Prostate gland (tissue), 2 donors: ENCODE results near the gene APBB1IP. TPM values are rescaled to one million over a fixed set of nuclear protein-coding genes. Genes with fewer than 3 reads are reported as not detected.
"Not testable (repeated sequence)": the region's sequence is repeated elsewhere in the genome, so short reads cannot be mapped to it uniquely, and the experiment has no call there.

ENCODE experiments used
- DNase-seq: peaks from one replicate; pipeline ENCODE4 v3.0.0-alpha.2; 2019; ENCODE audit warnings: low spot score
- H3K27ac ChIP-seq, 2 donors: fragments of 200-600 bp; sonication (generic); 2 replicates each; pipeline ENCODE4 v1.5.1; 2017 to 2019
- H3K27me3 ChIP-seq: fragments of 200-600 bp; sonication (generic); replicated peaks from 2 replicates; pipeline ENCODE4 v1.5.1; 2019; ENCODE audit not compliant: insufficient read depth
- H3K36me3 ChIP-seq, 2 donors: fragments of 200-600 bp; sonication (generic); 1 replicate in 1 of 2; 2 replicates in 1 of 2; pipeline versions ENCODE4 v1.5.1 to v1.8.1; 2017 to 2019
- H3K4me1 ChIP-seq: fragments of 200-600 bp; sonication (generic); replicated peaks from 2 replicates; pipeline ENCODE4 v1.5.1; 2019
- H3K4me3 ChIP-seq, 2 donors: fragments of 200-600 bp; sonication (generic); 2 replicates each; pipeline ENCODE4 v1.5.1; 2017 to 2019
- H3K9me3 ChIP-seq: fragments of 200-600 bp; sonication (generic); 2 replicates; pipeline ENCODE4 v1.5.1; 2017
- POLR2A ChIP-seq: fragments of 450-650 bp; IDR thresholded peaks from one replicate; pipeline ENCODE4 v1.6.1; 2016; ENCODE audit warnings: antibody characterized with exemption, mild to moderate bottlenecking
- POLR2AphosphoS5 ChIP-seq: sonication (generic); formaldehyde crosslinking; IDR thresholded peaks from one replicate; pipeline ENCODE4 v1.6.1; 2017; ENCODE audit warnings: antibody characterized with exemption
- WGBS: methylation state at CpG from one replicate; pipeline ENCODE4 v1.1.5; 2018; 5-methylcytosine and 5-hydroxymethylcytosine counted together
- intact Hi-C: fragments of 100-400 bp; cut with DNase I; formaldehyde crosslinking; loops from one replicate; pipeline ENCODE4 v1.14.2; 2022
- total RNA-seq, 2 donors: library from RNA; depleted of rRNA; stranded (reverse); fragments of >200 nt; gene quantifications; one replicate each; pipeline ENCODE4 v1.1.0, GENCODE V29; 2016
- TF ChIP-seq, protein P1 (sequence below), 4 experiments: fragments of 200-600 bp in 2 of 4; fragments of 450-650 bp in 2 of 4; sonication (generic) in 2 of 4; IDR thresholded peaks; 1 replicate in 3 of 4; 2 replicates in 1 of 4; pipeline ENCODE4 v1.5.1; 2016 to 2019; ENCODE audit warnings: antibody characterized with exemption in 4 of 4, mild to moderate bottlenecking in 2 of 4, moderate library complexity in 2 of 4

The APBB1IP gene
- total RNA-seq, 2 donors from 2014 or later: 1.3 to 3.1 TPM

DNA sequence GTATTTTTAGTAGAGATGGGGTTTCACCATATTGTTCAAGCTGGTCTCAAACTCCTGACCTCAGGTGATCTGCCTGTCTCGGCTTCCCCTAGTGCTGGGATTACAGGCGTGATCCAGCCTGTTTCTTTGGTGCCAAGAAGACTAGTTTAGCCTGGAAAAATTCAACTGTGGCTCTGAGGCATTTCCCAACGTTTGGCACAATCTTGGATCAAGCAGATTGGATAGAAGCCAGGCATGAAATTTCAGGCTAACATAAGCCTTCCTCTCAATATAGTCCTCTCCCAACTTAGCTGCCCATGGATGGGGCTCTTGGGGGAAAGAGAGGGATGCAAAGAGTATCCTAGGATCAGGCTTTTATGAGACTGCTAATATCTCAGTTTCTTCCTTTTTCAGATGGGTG is 53.8 kb downstream of the APBB1IP start:
- Histone ChIP-seq H3K27me3 (no peaks in the 10 kb centered on the region), H3K9me3 (no peaks in the 10 kb centered on the region), H3K27ac (no peak overlapping the region), H3K4me3 (no peak overlapping the region), H3K4me1 (no peaks in the 10 kb centered on the region), H3K36me3 (no peaks in the 10 kb centered on the region)
- 45% methylated on average over 3 of the region's 3 CpGs for WGBS
- no peak for DNase-seq
- TF ChIP-seq POLR2A: no peak
- TF ChIP-seq, protein P1, sequence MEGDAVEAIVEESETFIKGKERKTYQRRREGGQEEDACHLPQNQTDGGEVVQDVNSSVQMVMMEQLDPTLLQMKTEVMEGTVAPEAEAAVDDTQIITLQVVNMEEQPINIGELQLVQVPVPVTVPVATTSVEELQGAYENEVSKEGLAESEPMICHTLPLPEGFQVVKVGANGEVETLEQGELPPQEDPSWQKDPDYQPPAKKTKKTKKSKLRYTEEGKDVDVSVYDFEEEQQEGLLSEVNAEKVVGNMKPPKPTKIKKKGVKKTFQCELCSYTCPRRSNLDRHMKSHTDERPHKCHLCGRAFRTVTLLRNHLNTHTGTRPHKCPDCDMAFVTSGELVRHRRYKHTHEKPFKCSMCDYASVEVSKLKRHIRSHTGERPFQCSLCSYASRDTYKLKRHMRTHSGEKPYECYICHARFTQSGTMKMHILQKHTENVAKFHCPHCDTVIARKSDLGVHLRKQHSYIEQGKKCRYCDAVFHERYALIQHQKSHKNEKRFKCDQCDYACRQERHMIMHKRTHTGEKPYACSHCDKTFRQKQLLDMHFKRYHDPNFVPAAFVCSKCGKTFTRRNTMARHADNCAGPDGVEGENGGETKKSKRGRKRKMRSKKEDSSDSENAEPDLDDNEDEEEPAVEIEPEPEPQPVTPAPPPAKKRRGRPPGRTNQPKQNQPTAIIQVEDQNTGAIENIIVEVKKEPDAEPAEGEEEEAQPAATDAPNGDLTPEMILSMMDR (IDR thresholded peaks at IDR 0.05): no peak
- TF ChIP-seq POLR2AphosphoS5: no peak
- intact Hi-C loops: no loop called here

DNA sequence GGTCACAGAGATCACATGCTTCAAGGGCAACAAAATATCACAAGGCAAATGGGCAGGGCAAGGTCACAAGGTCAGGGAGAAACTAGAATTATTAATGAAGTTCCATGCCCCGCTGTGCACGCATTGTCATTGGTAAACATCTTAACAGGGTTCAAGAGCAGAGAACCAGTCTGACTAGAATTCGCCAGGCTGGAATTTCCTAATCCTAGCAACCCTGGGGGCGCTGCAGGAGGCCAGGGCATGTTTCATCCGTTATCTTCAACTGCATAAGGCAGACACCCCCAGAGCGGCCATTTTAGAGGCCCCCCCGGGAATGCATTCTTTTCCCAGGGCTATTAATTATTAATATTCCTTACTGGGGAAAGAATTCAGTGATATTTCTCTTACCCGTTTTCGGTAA is 54.6 kb downstream of the APBB1IP start:
- H3K4me1 ChIP-seq, H3K4me3 ChIP-seq, DNase-seq, H3K9me3 ChIP-seq, H3K36me3 ChIP-seq, H3K27ac ChIP-seq, intact Hi-C loops, H3K27me3 ChIP-seq: not testable (repeated sequence)
- 62% methylated on average over 9 of the region's 9 CpGs for WGBS

DNA sequence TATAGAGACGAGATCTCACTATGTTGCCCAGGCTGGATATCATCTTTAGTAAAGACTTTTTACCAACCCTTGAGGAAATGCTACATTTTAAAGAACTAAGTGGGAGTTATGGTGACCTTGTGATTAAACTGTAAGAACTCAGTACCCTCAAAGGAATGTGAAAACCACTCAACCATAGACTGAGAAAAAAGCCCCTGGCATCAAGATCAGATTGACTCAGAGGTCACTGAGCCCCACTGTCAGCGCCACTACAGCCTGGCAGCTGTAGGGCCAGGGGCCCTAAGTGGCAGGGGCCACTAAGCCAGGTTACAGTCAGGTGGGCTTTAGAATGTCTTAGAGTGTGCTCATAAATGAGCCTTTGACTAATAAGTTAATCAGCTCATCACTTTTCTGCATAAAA is 55.9 kb downstream of the APBB1IP start:
- 86% methylated on average over 2 of the region's 2 CpGs for WGBS
- H3K4me3 ChIP-seq: no peak overlapping the region
- no peak overlapping the region for H3K27ac ChIP-seq
- intact Hi-C loops: no loop called here
- TF ChIP-seq POLR2A (no peak), POLR2AphosphoS5 (no peak)
- TF ChIP-seq, protein P1 (IDR thresholded peaks at IDR 0.05): no peak
- no peaks in the 10 kb centered on the region for H3K4me1 ChIP-seq
- H3K9me3 ChIP-seq: no peaks in the 10 kb centered on the region
- DNase-seq: no peak
- no peaks in the 10 kb centered on the region for H3K36me3 ChIP-seq
- H3K27me3 ChIP-seq: no peaks in the 10 kb centered on the region

DNA sequence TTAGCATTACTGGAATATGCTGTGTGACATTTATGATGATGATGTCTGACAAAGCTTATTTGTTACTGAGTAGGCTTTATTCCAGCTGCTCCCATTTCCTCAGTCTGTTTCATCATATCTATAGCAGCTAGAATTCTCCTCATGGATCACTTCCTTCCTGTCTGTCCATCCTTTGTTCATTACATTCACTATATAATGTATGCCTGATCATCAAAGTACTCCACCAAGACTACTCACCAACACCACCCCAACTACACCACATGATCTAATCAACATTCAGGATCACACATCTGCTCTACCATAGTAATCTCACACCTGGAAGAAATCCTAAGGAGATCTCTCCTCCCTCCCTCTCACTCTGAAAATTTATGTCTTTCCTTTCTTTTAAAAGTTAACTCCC is 61.3 kb downstream of the APBB1IP start:
- H3K27me3 ChIP-seq: no peaks in the 10 kb centered on the region
- no peak overlapping the region for H3K27ac ChIP-seq
- intact Hi-C loops: no loop called here
- H3K4me3 ChIP-seq: no peak overlapping the region
- TF ChIP-seq POLR2A: no peak
- TF ChIP-seq, protein P1 (IDR thresholded peaks at IDR 0.05): no peak
- TF ChIP-seq POLR2AphosphoS5: no peak
- H3K4me1 ChIP-seq: no peaks in the 10 kb centered on the region
- DNase-seq: no peak
- H3K9me3 ChIP-seq: no peaks in the 10 kb centered on the region
- H3K36me3 ChIP-seq: no peaks in the 10 kb centered on the region

DNA sequence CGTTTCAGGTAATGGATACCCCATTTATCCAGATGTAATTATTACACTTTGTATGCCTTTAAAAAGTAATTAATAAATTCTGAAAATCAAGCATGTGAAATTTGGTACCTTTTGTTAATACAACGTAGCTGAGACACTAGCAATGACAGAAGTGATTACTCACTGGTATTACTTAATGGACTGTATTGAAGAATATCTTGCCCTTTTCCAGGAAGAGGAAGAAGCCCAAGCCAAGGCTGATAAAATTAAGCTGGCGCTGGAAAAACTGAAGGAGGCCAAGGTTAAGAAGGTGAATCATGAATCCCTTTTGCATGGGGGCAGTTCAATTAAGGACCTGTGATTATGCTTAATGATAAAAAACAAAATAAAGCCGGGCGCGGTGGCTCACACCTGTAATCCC is 64.8 kb downstream of the APBB1IP start:
- TF ChIP-seq POLR2A (no peak), POLR2AphosphoS5 (no peak)
- TF ChIP-seq, protein P1 (IDR thresholded peaks at IDR 0.05): no peak
- Histone ChIP-seq H3K27ac (no peak overlapping the region), H3K27me3 (no peaks in the 10 kb centered on the region), H3K9me3 (no peaks in the 10 kb centered on the region), H3K36me3 (no peaks in the 10 kb centered on the region), H3K4me3 (no peak overlapping the region), H3K4me1 (no peaks in the 10 kb centered on the region)
- DNase-seq: no peak
- intact Hi-C loops: no loop called here
- 88% methylated on average over 6 of the region's 6 CpGs for WGBS

DNA sequence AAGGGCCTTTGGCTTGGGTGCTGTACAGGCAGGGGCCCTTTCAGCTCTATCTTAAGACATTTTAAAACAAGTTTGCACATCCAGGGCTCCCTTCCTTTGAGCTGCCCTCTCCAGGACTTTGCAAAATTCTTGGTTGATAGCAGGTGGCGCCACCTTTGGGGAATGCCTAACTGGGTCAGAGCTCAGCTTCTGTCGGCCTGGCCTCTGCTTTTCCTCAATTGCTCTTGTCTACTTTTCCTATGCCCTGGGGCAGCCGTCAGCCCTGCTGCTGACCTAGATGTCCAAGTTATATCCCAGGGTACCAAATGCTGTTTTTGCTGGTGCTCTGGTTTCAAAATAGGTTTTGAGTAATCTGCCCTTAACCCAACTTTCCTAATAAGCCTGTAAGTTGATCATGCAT is 65.8 kb downstream of the APBB1IP start:
- no peaks in the 10 kb centered on the region for H3K9me3 ChIP-seq
- TF ChIP-seq POLR2AphosphoS5: no peak
- no peak for TF ChIP-seq POLR2A
- TF ChIP-seq, protein P1 (IDR thresholded peaks at IDR 0.05): no peak
- no peaks in the 10 kb centered on the region for H3K4me1 ChIP-seq
- no peaks in the 10 kb centered on the region for H3K36me3 ChIP-seq
- no peak overlapping the region for H3K4me3 ChIP-seq
- no peak for DNase-seq
- no peak overlapping the region for H3K27ac ChIP-seq
- H3K27me3 ChIP-seq: no peaks in the 10 kb centered on the region
- intact Hi-C loops: no loop called here
- 70% methylated on average over 3 of the region's 3 CpGs for WGBS

DNA sequence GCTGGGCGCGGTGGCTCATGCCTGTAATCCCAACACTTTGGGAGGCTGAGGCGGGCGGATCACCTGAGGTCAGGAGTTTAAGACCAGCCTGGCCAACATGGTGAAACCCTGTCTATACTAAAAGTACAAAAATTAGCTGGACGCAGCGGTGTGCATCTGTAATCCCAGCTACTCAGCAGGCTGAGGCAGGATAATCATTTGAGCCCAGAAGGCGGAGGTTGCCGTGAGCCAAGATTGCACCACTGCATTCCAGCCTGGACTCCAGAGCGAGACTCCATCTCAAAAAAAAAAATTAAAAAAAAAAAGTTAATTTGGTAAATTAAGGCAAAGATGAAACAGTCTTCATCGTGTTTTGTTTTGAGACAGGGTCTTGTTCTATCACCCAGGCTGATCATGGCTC is 66.3 kb downstream of the APBB1IP start:
- DNase-seq, intact Hi-C loops, H3K9me3 ChIP-seq, H3K4me1 ChIP-seq, H3K27me3 ChIP-seq, H3K27ac ChIP-seq, H3K36me3 ChIP-seq, H3K4me3 ChIP-seq: not testable (repeated sequence)
- WGBS: 94% methylated on average over 10 of the region's 10 CpGs
